ENCODE measurements around the gene CNN2. TPM values are rescaled to one million over a fixed set of nuclear protein-coding genes. Genes with fewer than 3 reads are reported as not detected.
A peak's percentile ranks its signal among the peaks of the same experiment; 100 is the strongest.

CNN2 gene
- total and polyA plus RNA-seq, 2 of the 13 experiments (the other 11 are each of a cell fraction or from before 2014, with no cell fraction given) = 63.6 to 70.0 TPM

- TF ChIP-seq YEATS2 (CRISPR knock-in tag; IDR thresholded peaks at IDR 0.05; ENCODE audit: borderline replicate concordance) = 0 out of 2 replicates have a peak, but pooled peaks have one; percentile 56
- peak; percentile 64; the same call in 1 of the 2 replicates for TF ChIP-seq ZNF143 (CRISPR knock-in tag; IDR thresholded peaks at IDR 0.05)
- TF ChIP-seq ZBTB3 (CRISPR knock-in tag; IDR thresholded peaks at IDR 0.05; ENCODE audit: borderline replicate concordance, low read depth) = no peak
- TF ChIP-seq, protein P1, sequence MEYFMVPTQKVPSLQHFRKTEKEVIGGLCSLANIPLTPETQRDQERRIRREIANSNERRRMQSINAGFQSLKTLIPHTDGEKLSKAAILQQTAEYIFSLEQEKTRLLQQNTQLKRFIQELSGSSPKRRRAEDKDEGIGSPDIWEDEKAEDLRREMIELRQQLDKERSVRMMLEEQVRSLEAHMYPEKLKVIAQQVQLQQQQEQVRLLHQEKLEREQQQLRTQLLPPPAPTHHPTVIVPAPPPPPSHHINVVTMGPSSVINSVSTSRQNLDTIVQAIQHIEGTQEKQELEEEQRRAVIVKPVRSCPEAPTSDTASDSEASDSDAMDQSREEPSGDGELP (IDR thresholded peaks at IDR 0.05; ENCODE audit: borderline replicate concordance, low read depth) = peak; percentile 86; the same call in 1 of the 2 replicates
- TF ChIP-seq ATF1 (CRISPR knock-in tag; IDR thresholded peaks at IDR 0.05) = no peak
- TF ChIP-seq POLR2G (IDR thresholded peaks at IDR 0.05; ENCODE audit: low read depth, low read length) = peak; percentile 44
- no peak for TF ChIP-seq ZNF101 (CRISPR knock-in tag; IDR thresholded peaks at IDR 0.05; ENCODE audit: borderline replicate concordance, low read depth)
- TF ChIP-seq ASH2L (IDR thresholded peaks at IDR 0.05; ENCODE audit: insufficient read length, low read depth, low read length) = peak; percentile 55
- no peak for TF ChIP-seq MAF1 (CRISPR knock-in tag; IDR thresholded peaks at IDR 0.05; ENCODE audit: borderline replicate concordance)
- peak; percentile 45; the same call in 1 of the 2 replicates for TF ChIP-seq POGZ (CRISPR knock-in tag; IDR thresholded peaks at IDR 0.05)
- TF ChIP-seq REPIN1 (CRISPR knock-in tag; IDR thresholded peaks at IDR 0.05; ENCODE audit: borderline replicate concordance, low read depth) = peak; percentile 13; the same call in 1 of the 2 replicates
- no peak for TF ChIP-seq WIZ (CRISPR knock-in tag; IDR thresholded peaks at IDR 0.05)
- 0 out of 2 replicates have a peak, but pooled peaks have one; percentile 17 for TF ChIP-seq MIER3 (CRISPR knock-in tag; IDR thresholded peaks at IDR 0.05; ENCODE audit: borderline replicate concordance)
- TF ChIP-seq ZNF672 (CRISPR knock-in tag; IDR thresholded peaks at IDR 0.05) = no peak
- no peak for TF ChIP-seq SOX6 (IDR thresholded peaks at IDR 0.05)
- peak; percentile 19; the same call in 1 of the 2 replicates for TF ChIP-seq SOX6 (CRISPR knock-in tag; IDR thresholded peaks at IDR 0.05)
- 0 out of 2 replicates have a peak, but pooled peaks have one; percentile 20 for TF ChIP-seq KMT2A (CRISPR knock-in tag; IDR thresholded peaks at IDR 0.05)
- peak; percentile 43 for TF ChIP-seq ZNF781 (CRISPR knock-in tag; IDR thresholded peaks at IDR 0.05; ENCODE audit: borderline replicate concordance, not compliant biosample characterization)
- TF ChIP-seq POLR2AphosphoS2 (IDR thresholded peaks at IDR 0.05; ENCODE audit: low read depth, low read length) = no peak
- no peak for TF ChIP-seq BORCS8-MEF2B (CRISPR knock-in tag; IDR thresholded peaks at IDR 0.05)
- 0 out of 2 replicates have a peak, but pooled peaks have one; percentile 14 for TF ChIP-seq ZNF788 (CRISPR knock-in tag; IDR thresholded peaks at IDR 0.05; ENCODE audit: borderline replicate concordance)
- TF ChIP-seq ZKSCAN8 (CRISPR knock-in tag; IDR thresholded peaks at IDR 0.05; ENCODE audit: borderline replicate concordance) = no peak
- no peak for TF ChIP-seq ZNF616 (CRISPR knock-in tag; IDR thresholded peaks at IDR 0.05; ENCODE audit: low read depth)
- no peak for TF ChIP-seq PAF1 (CRISPR knock-in tag; IDR thresholded peaks at IDR 0.05)
- TF ChIP-seq, protein P2, sequence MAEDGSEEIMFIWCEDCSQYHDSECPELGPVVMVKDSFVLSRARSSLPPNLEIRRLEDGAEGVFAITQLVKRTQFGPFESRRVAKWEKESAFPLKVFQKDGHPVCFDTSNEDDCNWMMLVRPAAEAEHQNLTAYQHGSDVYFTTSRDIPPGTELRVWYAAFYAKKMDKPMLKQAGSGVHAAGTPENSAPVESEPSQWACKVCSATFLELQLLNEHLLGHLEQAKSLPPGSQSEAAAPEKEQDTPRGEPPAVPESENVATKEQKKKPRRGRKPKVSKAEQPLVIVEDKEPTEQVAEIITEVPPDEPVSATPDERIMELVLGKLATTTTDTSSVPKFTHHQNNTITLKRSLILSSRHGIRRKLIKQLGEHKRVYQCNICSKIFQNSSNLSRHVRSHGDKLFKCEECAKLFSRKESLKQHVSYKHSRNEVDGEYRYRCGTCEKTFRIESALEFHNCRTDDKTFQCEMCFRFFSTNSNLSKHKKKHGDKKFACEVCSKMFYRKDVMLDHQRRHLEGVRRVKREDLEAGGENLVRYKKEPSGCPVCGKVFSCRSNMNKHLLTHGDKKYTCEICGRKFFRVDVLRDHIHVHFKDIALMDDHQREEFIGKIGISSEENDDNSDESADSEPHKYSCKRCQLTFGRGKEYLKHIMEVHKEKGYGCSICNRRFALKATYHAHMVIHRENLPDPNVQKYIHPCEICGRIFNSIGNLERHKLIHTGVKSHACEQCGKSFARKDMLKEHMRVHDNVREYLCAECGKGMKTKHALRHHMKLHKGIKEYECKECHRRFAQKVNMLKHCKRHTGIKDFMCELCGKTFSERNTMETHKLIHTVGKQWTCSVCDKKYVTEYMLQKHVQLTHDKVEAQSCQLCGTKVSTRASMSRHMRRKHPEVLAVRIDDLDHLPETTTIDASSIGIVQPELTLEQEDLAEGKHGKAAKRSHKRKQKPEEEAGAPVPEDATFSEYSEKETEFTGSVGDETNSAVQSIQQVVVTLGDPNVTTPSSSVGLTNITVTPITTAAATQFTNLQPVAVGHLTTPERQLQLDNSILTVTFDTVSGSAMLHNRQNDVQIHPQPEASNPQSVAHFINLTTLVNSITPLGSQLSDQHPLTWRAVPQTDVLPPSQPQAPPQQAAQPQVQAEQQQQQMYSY (CRISPR knock-in tag; IDR thresholded peaks at IDR 0.05) = no peak
- peak; percentile 11; the same call in 1 of the 2 replicates for TF ChIP-seq HNF4A (CRISPR knock-in tag; IDR thresholded peaks at IDR 0.05)
- TF ChIP-seq GATAD1 (CRISPR knock-in tag; IDR thresholded peaks at IDR 0.05) = peak; percentile 37
Measured at GRCh38 chr19:1028062-1028926, 1.9 kb downstream of the CNN2 start (continued).

Data from HepG2 (cell line).